Mesothelial cell of epicardium (in vitro differentiated cells): ENCODE measurements around the gene PCDHGA8. TPM values are rescaled to one million over a fixed set of nuclear protein-coding genes. Genes with fewer than 3 reads are reported as not detected.

Experiments
- DNase-seq, 2 experiments: peaks; one replicate each; pipeline ENCODE4 v3.0.0; 2021; ENCODE audit warnings: low spot score in 2 of 2; ENCODE audit not compliant: unreplicated experiment in 2 of 2
- H3K27ac Mint-ChIP-seq: 2 replicates; pipeline ENCODE4 v1.8.0; 2021; ENCODE audit warnings: mixed read lengths
- H3K27me3 Mint-ChIP-seq: 2 replicates; pipeline ENCODE4 v1.8.0; 2021; ENCODE audit warnings: low read depth, mixed read lengths
- H3K36me3 Mint-ChIP-seq: 2 replicates; pipeline ENCODE4 v1.8.0; 2021; ENCODE audit warnings: mixed read lengths
- H3K4me1 Mint-ChIP-seq: 2 replicates; pipeline ENCODE4 v1.8.0; 2021; ENCODE audit warnings: mixed read lengths
- H3K4me3 Mint-ChIP-seq: 2 replicates; pipeline ENCODE4 v1.8.0; 2021; ENCODE audit warnings: mild to moderate bottlenecking, moderate library complexity, mixed read lengths
- H3K9me3 Mint-ChIP-seq: 2 replicates; pipeline ENCODE4 v1.8.0; 2021; ENCODE audit warnings: mixed read lengths
- total RNA-seq: library from RNA; stranded (reverse); gene quantifications from 3 replicates; pipeline ENCODE4 v1.2.1, GENCODE V29; 2021
- TF ChIP-seq, protein P1 (sequence below): fragments of 200-600 bp; sonication (generic); IDR thresholded peaks from one replicate; pipeline ENCODE4 v1.5.0; 2021; ENCODE audit warnings: antibody characterized with exemption; ENCODE audit not compliant: unreplicated experiment

The PCDHGA8 gene
- total RNA-seq, 1 donor from 2014 or later, result 2.9 TPM

GRCh38 chr5:141349917-141350619 is 42.4 kb upstream of the PCDHGA8 start, which contains the start of gene PCDHGB1:
Gene PCDHGB1 (plus strand): TSS chr5:141350099. CDS start chr5:141350261, 162 bp downstream.
- DNase-seq, result no peak
- Mint-ChIP-seq H3K36me3 (peaks cover 10% of the 10 kb centered on the region), H3K27ac (no peak within 1 kb of the TSS), H3K27me3 (no peaks in the 10 kb centered on the region), H3K4me1 (no peaks in the 10 kb centered on the region), H3K4me3 (peak within 1 kb of the TSS; percentile 39), H3K9me3 (peaks cover 52% of the 10 kb centered on the region)
- TF ChIP-seq, protein P1, sequence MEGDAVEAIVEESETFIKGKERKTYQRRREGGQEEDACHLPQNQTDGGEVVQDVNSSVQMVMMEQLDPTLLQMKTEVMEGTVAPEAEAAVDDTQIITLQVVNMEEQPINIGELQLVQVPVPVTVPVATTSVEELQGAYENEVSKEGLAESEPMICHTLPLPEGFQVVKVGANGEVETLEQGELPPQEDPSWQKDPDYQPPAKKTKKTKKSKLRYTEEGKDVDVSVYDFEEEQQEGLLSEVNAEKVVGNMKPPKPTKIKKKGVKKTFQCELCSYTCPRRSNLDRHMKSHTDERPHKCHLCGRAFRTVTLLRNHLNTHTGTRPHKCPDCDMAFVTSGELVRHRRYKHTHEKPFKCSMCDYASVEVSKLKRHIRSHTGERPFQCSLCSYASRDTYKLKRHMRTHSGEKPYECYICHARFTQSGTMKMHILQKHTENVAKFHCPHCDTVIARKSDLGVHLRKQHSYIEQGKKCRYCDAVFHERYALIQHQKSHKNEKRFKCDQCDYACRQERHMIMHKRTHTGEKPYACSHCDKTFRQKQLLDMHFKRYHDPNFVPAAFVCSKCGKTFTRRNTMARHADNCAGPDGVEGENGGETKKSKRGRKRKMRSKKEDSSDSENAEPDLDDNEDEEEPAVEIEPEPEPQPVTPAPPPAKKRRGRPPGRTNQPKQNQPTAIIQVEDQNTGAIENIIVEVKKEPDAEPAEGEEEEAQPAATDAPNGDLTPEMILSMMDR, result no peak

DNA sequence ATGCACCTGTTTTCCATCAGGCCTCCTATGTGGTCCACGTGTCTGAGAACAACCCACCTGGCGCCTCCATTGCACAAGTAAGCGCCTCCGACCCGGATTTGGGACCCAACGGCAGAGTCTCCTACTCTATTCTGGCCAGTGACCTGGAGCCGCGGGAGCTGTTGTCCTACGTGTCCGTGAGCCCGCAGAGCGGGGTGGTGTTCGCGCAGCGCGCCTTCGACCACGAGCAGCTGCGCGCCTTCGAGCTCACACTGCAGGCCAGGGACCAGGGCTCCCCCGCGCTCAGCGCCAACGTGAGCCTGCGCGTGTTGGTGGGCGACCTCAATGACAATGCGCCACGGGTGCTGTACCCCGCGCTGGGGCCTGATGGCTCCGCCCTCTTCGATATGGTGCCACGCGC is 40.8 kb upstream of the PCDHGA8 start:
- no peak overlapping the region for H3K27ac Mint-ChIP-seq
- TF ChIP-seq, protein P1, result no peak
- no peak for DNase-seq
- no peaks in the 10 kb centered on the region for H3K27me3 Mint-ChIP-seq
- H3K36me3 Mint-ChIP-seq, result peaks cover 8% of the 10 kb centered on the region
- H3K9me3 Mint-ChIP-seq, result peaks cover 60% of the 10 kb centered on the region
- H3K4me1 Mint-ChIP-seq, result no peaks in the 10 kb centered on the region
- no peak overlapping the region for H3K4me3 Mint-ChIP-seq

- H3K4me3 Mint-ChIP-seq, result no peak within 1 kb of the TSS
- TF ChIP-seq, protein P1, result peak; percentile 63
- H3K9me3 Mint-ChIP-seq, result peaks cover 60% of the 10 kb centered on the region
- H3K27me3 Mint-ChIP-seq, result no peaks in the 10 kb centered on the region
- H3K27ac Mint-ChIP-seq, result no peak within 1 kb of the TSS
- H3K36me3 Mint-ChIP-seq, result peaks cover 9% of the 10 kb centered on the region
- DNase-seq, result no peak
- no peaks in the 10 kb centered on the region for H3K4me1 Mint-ChIP-seq
These were observed 37.4 kb upstream of the PCDHGA8 start, which contains the start of gene PCDHGA4 for GRCh38 chr5:141354900-141355469. Gene PCDHGA4 (plus strand): TSS chr5:141355021. CDS start chr5:141355108, 87 bp downstream.

- Mint-ChIP-seq H3K4me3 (no peak overlapping the region), H3K9me3 (peaks cover 60% of the 10 kb centered on the region), H3K27me3 (no peaks in the 10 kb centered on the region), H3K36me3 (peaks cover 9% of the 10 kb centered on the region), H3K27ac (no peak overlapping the region), H3K4me1 (no peaks in the 10 kb centered on the region)
- TF ChIP-seq, protein P1, result no peak
- DNase-seq, result no peak
These were observed 36.8 kb upstream of the PCDHGA8 start for GRCh38 chr5:141355641-141356040.

GRCh38 chr5:141356133-141356532 is 36.3 kb upstream of the PCDHGA8 start:
- Mint-ChIP-seq H3K36me3 (peaks cover 14% of the 10 kb centered on the region), H3K4me1 (no peaks in the 10 kb centered on the region), H3K4me3 (no peak overlapping the region), H3K27ac (no peak overlapping the region), H3K9me3 (peaks cover 61% of the 10 kb centered on the region), H3K27me3 (no peaks in the 10 kb centered on the region)
- TF ChIP-seq, protein P1, result no peak
- DNase-seq, result no peak
